Stimulated activated naive CD8-positive, alpha-beta T cell treated with anti-CD3 and anti-CD28 coated beads, Interleukin-15, amount 100 ng/mL, for 72 hours (primary cell): ENCODE data around the gene FUT2.

Experiments
- ATAC-seq: fragments of 150-1000 bp; cut with Tn5 transposase; 2 replicates; pipeline ENCODE4 v1.10.0; 2021; ENCODE audit warnings: mild to moderate bottlenecking, moderate library complexity
- DNase-seq, 2 donors: peaks; one replicate each; pipeline ENCODE4 v3.0.0; 2021 to 2022
- H3K27ac Mint-ChIP-seq, 2 donors: one replicate each; pipeline ENCODE4 v1.8.0; 2022; ENCODE audit warnings: mild to moderate bottlenecking in 2 of 2, mixed read lengths in 2 of 2, moderate library complexity in 2 of 2
- H3K27me3 Mint-ChIP-seq: one replicate; pipeline ENCODE4 v1.8.0; 2022; ENCODE audit warnings: mixed read lengths
- H3K4me1 Mint-ChIP-seq: one replicate; pipeline ENCODE4 v1.8.0; 2022; ENCODE audit warnings: mild to moderate bottlenecking, mixed read lengths
- H3K4me3 Mint-ChIP-seq, 2 donors: one replicate each; pipeline ENCODE4 v1.8.0; 2022; ENCODE audit warnings: mild to moderate bottlenecking in 2 of 2, mixed read lengths in 2 of 2, moderate library complexity in 1 of 2
- H3K9me3 Mint-ChIP-seq, 2 donors: one replicate each; pipeline ENCODE4 v1.8.0; 2022; ENCODE audit warnings: mixed read lengths in 2 of 2

Gene FUT2

GRCh38 chr19:48724796-48725753, 29.3 kb downstream of the FUT2 start:
- ATAC-seq (peak; percentile 47), DNase-seq (no peak)
- peak overlapping the region; percentile 83 to 97 for H3K27ac Mint-ChIP-seq
- no peaks in the 10 kb centered on the region for H3K27me3 Mint-ChIP-seq
- H3K9me3 Mint-ChIP-seq = peaks cover 23 to 24% of the 10 kb centered on the region in 2 donors
- H3K4me3 Mint-ChIP-seq = peak overlapping the region; percentile 60 to 81
- peaks cover 45% of the 10 kb centered on the region for H3K4me1 Mint-ChIP-seq

- Mint-ChIP-seq H3K27me3 (no peaks in the 10 kb centered on the region), H3K9me3 (peaks cover 23 to 24% of the 10 kb centered on the region in 2 donors), H3K4me3 (peak overlapping the region; percentile 59 to 61), H3K4me1 (peaks cover 31% of the 10 kb centered on the region), H3K27ac (peak overlapping the region in 1 of 2 donors; percentile 87)
- ATAC-seq = peak; percentile 83
- peak in 1 of 2 donors; percentile 39 for DNase-seq
These were observed 30.8 kb downstream of the FUT2 start for GRCh38 chr19:48726556-48726955.

DNA sequence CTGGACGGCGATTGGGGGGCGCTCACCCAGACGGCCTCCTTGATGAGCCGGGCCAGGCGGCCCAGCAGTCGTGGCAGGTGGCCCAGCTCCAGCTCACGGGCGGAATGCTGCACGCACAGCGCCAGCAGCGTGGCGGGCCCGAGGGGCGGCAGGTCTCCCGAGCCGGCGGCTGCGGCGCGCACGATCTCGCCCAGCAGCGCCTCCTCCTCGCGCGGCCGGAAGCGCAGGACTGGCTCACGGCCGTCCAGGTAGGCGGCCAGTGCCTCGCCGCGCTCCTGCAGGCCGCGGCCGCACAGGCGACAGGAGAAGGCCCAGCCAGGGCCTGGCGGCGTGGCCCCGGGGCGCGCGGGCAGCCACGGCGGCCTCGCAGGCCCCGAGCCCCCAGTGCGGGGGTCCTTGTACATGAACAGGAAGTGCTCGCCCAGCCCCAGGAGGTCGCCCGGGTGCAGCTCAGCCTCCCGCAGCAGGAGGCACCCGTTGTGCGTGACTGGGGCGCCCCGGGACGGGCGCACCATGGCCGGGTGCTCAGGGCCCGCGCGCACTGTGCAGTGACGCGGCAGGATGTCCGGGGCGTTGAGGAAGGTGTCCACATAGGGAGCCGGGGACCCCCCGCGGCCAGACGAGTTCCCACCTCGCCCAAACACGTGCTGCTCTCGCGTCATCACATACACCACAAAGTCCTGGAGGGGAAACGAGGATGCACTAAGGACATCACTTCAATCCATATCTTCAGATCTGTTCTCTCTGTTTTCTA, 33.3 kb downstream of the FUT2 start:
- Mint-ChIP-seq H3K9me3 (peaks cover 23 to 24% of the 10 kb centered on the region in 2 donors), H3K27ac (peak overlapping the region in 1 of 2 donors; percentile 93), H3K4me1 (peaks cover 24% of the 10 kb centered on the region), H3K4me3 (no peak overlapping the region), H3K27me3 (no peaks in the 10 kb centered on the region)
- DNase-seq (no peak), ATAC-seq (peak; percentile 33)

GRCh38 chr19:48731452-48731851, 35.7 kb downstream of the FUT2 start:
- DNase-seq (no peak), ATAC-seq (no peak)
- H3K4me3 Mint-ChIP-seq = no peak overlapping the region
- H3K4me1 Mint-ChIP-seq = peaks cover 6% of the 10 kb centered on the region
- H3K9me3 Mint-ChIP-seq = peaks cover 8% of the 10 kb centered on the region in 2 donors
- no peaks in the 10 kb centered on the region for H3K27me3 Mint-ChIP-seq
- H3K27ac Mint-ChIP-seq = no peak overlapping the region

- H3K4me3 Mint-ChIP-seq = no peak overlapping the region
- DNase-seq (no peak), ATAC-seq (no peak)
- no peak overlapping the region for H3K27ac Mint-ChIP-seq
- H3K4me1 Mint-ChIP-seq = peaks cover 16% of the 10 kb centered on the region
- peaks cover 3% of the 10 kb centered on the region for H3K27me3 Mint-ChIP-seq
- H3K9me3 Mint-ChIP-seq = no peaks in the 10 kb centered on the region
These were observed 38.9 kb downstream of the FUT2 start for GRCh38 chr19:48734625-48735024.

DNA sequence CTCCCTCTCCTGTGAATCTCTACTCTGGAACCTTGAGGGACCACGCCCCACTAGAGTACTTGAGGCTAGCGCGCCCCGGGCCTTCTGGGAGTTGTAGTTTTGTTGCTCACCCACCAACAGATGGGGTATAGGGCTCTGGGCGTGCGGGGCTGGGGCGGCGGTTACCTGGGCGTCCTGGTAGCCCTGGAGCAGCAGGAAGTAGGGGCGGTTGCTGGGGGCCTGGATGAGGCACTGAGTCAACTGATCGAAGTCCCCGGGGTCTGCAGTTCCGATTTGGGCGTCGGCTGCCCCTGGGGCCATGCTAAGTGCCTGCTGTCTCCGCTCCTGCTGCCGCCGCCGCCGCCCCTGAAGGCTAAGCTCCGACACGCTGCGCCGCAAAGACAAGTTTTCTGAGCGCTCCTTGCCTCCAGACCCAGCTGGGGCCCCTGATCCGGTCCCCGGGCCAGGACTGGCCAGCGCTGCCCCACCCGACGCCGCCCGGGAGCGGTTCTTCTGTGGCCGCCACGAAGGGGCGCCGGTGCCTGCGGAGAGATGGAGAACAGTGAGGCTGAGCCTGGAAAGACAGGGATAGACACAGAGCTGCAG, 39.4 kb downstream of the FUT2 start:
- H3K4me3 Mint-ChIP-seq = no peak overlapping the region
- H3K27me3 Mint-ChIP-seq = peaks cover 8% of the 10 kb centered on the region
- ATAC-seq (no peak), DNase-seq (no peak)
- H3K4me1 Mint-ChIP-seq = peaks cover 20% of the 10 kb centered on the region
- H3K9me3 Mint-ChIP-seq = no peaks in the 10 kb centered on the region
- H3K27ac Mint-ChIP-seq = no peak overlapping the region

- H3K9me3 Mint-ChIP-seq = no peaks in the 10 kb centered on the region
- ATAC-seq (no peak), DNase-seq (no peak)
- H3K4me1 Mint-ChIP-seq = peaks cover 36% of the 10 kb centered on the region
- H3K27ac Mint-ChIP-seq = no peak overlapping the region
- peaks cover 27% of the 10 kb centered on the region for H3K27me3 Mint-ChIP-seq
- no peak overlapping the region for H3K4me3 Mint-ChIP-seq
These were observed 41.7 kb downstream of the FUT2 start for GRCh38 chr19:48737360-48737998.

- peak; percentile 96 for ATAC-seq
- H3K4me3 Mint-ChIP-seq = peak overlapping the region; percentile 48 to 71
- H3K9me3 Mint-ChIP-seq = no peaks in the 10 kb centered on the region
- DNase-seq = peak; percentile 89 to 90
- peaks cover 36% of the 10 kb centered on the region for H3K4me1 Mint-ChIP-seq
- H3K27me3 Mint-ChIP-seq = peaks cover 27% of the 10 kb centered on the region
- H3K27ac Mint-ChIP-seq = no peak overlapping the region
These were observed 43.0 kb downstream of the FUT2 start for GRCh38 chr19:48738557-48739403.

GRCh38 chr19:48739404-48740163, 43.8 kb downstream of the FUT2 start:
- ATAC-seq = peak; percentile 3
- Mint-ChIP-seq H3K4me1 (peaks cover 36% of the 10 kb centered on the region), H3K9me3 (no peaks in the 10 kb centered on the region), H3K27me3 (peaks cover 27% of the 10 kb centered on the region), H3K4me3 (peak overlapping the region; percentile 55 to 64), H3K27ac (no peak overlapping the region)
- no peak for DNase-seq

- no peak for ATAC-seq
- no peak for DNase-seq
- no peaks in the 10 kb centered on the region for H3K9me3 Mint-ChIP-seq
- no peak within 1 kb of the TSS for H3K27ac Mint-ChIP-seq
- peak within 1 kb of the TSS; percentile 55 to 64 for H3K4me3 Mint-ChIP-seq
- H3K4me1 Mint-ChIP-seq = peaks cover 40% of the 10 kb centered on the region
- H3K27me3 Mint-ChIP-seq = peaks cover 31% of the 10 kb centered on the region
These were observed 44.6 kb downstream of the FUT2 start, which contains the start of gene RASIP1 for GRCh38 chr19:48740164-48740972. Gene RASIP1 (minus strand): TSS chr19:48740610. CDS start chr19:48740282, 328 bp downstream.

DNA sequence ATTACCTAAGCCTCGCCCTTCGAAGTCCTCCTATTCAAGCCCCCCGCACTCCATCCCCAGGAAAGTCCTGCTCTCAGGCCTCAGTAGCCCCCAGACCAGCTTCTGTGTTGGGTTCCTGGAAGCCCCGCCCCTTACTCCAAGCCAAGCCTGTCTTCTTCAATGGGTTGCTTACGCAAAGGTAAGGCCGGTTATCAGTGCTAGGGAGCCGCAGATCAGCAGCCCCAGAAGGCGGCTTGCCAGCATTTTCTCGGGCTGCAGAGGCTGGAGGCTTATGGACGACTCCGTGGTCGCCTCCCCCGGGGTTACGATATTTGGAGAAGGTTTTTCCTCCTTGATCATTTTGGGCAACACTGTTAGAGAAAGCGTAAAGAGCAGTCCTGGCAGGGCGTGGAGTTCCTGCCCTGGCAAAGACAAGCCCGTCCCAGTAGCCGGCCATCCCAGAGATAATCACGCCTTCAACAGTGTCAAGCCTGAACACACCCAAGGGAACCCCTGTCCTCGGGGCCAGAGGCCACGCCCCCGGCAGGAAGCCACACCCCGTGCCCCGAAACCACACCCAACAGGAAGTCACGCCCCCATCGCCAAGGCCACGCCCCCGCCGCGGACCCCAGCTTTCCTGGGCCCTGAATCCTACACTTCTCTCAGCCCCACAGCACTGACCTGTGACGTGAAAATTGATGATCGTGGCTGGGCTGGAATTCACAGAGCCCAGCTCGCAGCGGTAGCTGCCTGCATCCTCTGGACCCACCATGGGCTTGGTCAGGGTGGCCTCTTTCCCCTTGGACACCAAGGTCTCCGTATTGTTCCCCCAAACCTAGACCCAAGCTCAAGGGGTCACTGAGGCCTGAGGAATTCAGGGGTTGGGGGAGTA, 45.6 kb downstream of the FUT2 start:
- peaks cover 41% of the 10 kb centered on the region for H3K27me3 Mint-ChIP-seq
- H3K9me3 Mint-ChIP-seq = no peaks in the 10 kb centered on the region
- H3K4me1 Mint-ChIP-seq = peaks cover 50% of the 10 kb centered on the region
- H3K27ac Mint-ChIP-seq = no peak overlapping the region
- peak; percentile 49 to 58 for DNase-seq
- peak overlapping the region in 1 of 2 donors; percentile 18 for H3K4me3 Mint-ChIP-seq
- no peak for ATAC-seq

GRCh38 chr19:48742096-48742495, 46.3 kb downstream of the FUT2 start:
- Mint-ChIP-seq H3K9me3 (no peaks in the 10 kb centered on the region), H3K4me3 (no peak overlapping the region), H3K4me1 (peaks cover 56% of the 10 kb centered on the region), H3K27ac (no peak overlapping the region), H3K27me3 (peaks cover 44% of the 10 kb centered on the region)
- DNase-seq (no peak), ATAC-seq (no peak)
